HCT116 (cell line): Measurements from ENCODE around the gene OARD1. TPM values are rescaled to one million over a fixed set of nuclear protein-coding genes. Genes with fewer than 3 reads are reported as not detected.

Experiments used
- ATAC-seq: fragments of 200-7000 bp; cut with Tn5 transposase; 2 replicates; pipeline ENCODE4 v1.9.1; 2020; ENCODE audit warnings: mild to moderate bottlenecking, moderate library complexity
- BruUV-seq: library from RNA; stranded (reverse); fragments of 400-500 nt; replicated peaks from 2 replicates; lab custom pipeline; 2021; lab: Mats Ljungman, UMichigan
- CTCF ChIA-PET: fragments of 300-600 bp; sonication (Branson Sonifier 250); formaldehyde crosslinking; loops from one replicate; lab custom pipeline; 2021; ENCODE audit warnings: antibody characterized with exemption; lab: Charles Lee
- POLR2A ChIA-PET: fragments of 300-600, 350-600 bp; sonication (Branson Sonifier 250); formaldehyde crosslinking; loops from one replicate; lab custom pipeline; 2021; ENCODE audit warnings: antibody characterized with exemption; lab: Charles Lee
- RAD21 ChIA-PET, 2 experiments: fragments of 300-600 bp; sonication (Branson Sonifier 250); formaldehyde crosslinking; loops; one replicate each; lab custom pipeline; 2023; ENCODE audit warnings: low total read pairs in 2 of 2; ENCODE audit not compliant: uncharacterized antibody in 2 of 2, unreplicated experiment in 2 of 2, low non-redundant PET in 1 of 2; lab: Charles Lee
- DNase-seq: peaks from one replicate; pipeline ENCODE4 v3.0.0-alpha.2; 2010; ENCODE audit warnings: low read depth, low spot score
- H2AFZ ChIP-seq: fragments of 200-600 bp; shearing (Covaris generic), sonication (generic); 2 replicates; pipeline ENCODE4 v1.6.1; 2017; ENCODE audit warnings: low read depth, mixed run types, mixed read lengths, antibody characterized with exemption, low read length; ENCODE audit not compliant: poor library complexity, severe bottlenecking
- H3K27ac ChIP-seq: 2 replicates; pipeline ENCODE4 v1.5.1; 2012; ENCODE audit warnings: low read depth, low read length
- H3K27me3 ChIP-seq: fragments of 200-600 bp; sonication (generic); 2 replicates; pipeline ENCODE4 v1.6.1; 2016; ENCODE audit warnings: mixed run types, low read length, mixed read lengths; ENCODE audit not compliant: insufficient read depth
- H3K36me3 ChIP-seq, 2 experiments: fragments of 200-500 bp in 1 of 2; fragments of 200-600 bp in 1 of 2; sonication (Bioruptor generic) in 1 of 2; sonication (generic) in 1 of 2; 2 replicates each; pipeline versions ENCODE4 v1.5.1 to v1.6.1; 2014 to 2016; ENCODE audit warnings: low read length in 2 of 2, inconsistent platforms in 1 of 2, mixed read lengths in 1 of 2, mixed run types in 1 of 2; ENCODE audit not compliant: insufficient read depth in 2 of 2, control insufficient read depth in 1 of 2
- H3K4me1 ChIP-seq, 2 experiments: fragments of 200-600 bp in 1 of 2; sonication (generic) in 1 of 2; 2 replicates each; pipeline versions ENCODE4 v1.5.1 to v1.6.1; 2012 to 2017; ENCODE audit warnings: low read length in 2 of 2, inconsistent platforms in 1 of 2, mild to moderate bottlenecking in 1 of 2, mixed read lengths in 1 of 2, mixed run types in 1 of 2, moderate library complexity in 1 of 2; ENCODE audit not compliant: insufficient read depth in 2 of 2, control insufficient read depth in 1 of 2
- H3K4me2 ChIP-seq: fragments of 200-600 bp; sonication (generic); 2 replicates; pipeline ENCODE4 v1.6.1; 2017; ENCODE audit warnings: mixed run types, low read length, mixed read lengths
- H3K4me3 ChIP-seq, 2 experiments: fragments of 200-600 bp in 1 of 2; sonication (generic) in 1 of 2; replicated peaks in 1 of 2; 2 replicates each; pipeline ENCODE4 v1.5.1; 2011 to 2016; ENCODE audit warnings: low read length in 2 of 2, control low read depth in 1 of 2, low read depth in 1 of 2, mild to moderate bottlenecking in 1 of 2, mixed read lengths in 1 of 2, mixed run types in 1 of 2
- H3K79me2 ChIP-seq: fragments of 200-600 bp; sonication (generic); 2 replicates; pipeline ENCODE4 v1.6.1; 2017; ENCODE audit warnings: mild to moderate bottlenecking, mixed run types, low read length, moderate library complexity, mixed read lengths; ENCODE audit not compliant: insufficient read depth
- H3K9ac ChIP-seq: fragments of 200-600 bp; sonication (generic); 2 replicates; pipeline ENCODE4 v1.6.1; 2016; ENCODE audit warnings: low read length, mixed read lengths
- H3K9me2 ChIP-seq: fragments of 200-600 bp; sonication (generic), shearing (Covaris generic); 2 replicates; pipeline ENCODE4 v1.6.1; 2017; ENCODE audit warnings: mixed run types, mild to moderate bottlenecking, moderate library complexity; ENCODE audit not compliant: insufficient read depth
- H3K9me3 ChIP-seq, 2 experiments: fragments of 200-500 bp in 1 of 2; fragments of 200-600 bp in 1 of 2; sonication (Bioruptor generic) in 1 of 2; sonication (generic) in 1 of 2; 2 replicates each; pipeline ENCODE4 v1.6.1; 2014 to 2017; ENCODE audit warnings: low read length in 2 of 2, mixed read lengths in 2 of 2, inconsistent platforms in 1 of 2, low read depth in 1 of 2, mild to moderate bottlenecking in 1 of 2, mixed run types in 1 of 2, moderate library complexity in 1 of 2; ENCODE audit not compliant: control insufficient read depth in 1 of 2, insufficient read depth in 1 of 2
- H4K20me1 ChIP-seq: fragments of 200-600 bp; sonication (generic), shearing (Covaris generic); 2 replicates; pipeline ENCODE4 v1.6.1; 2017; ENCODE audit warnings: mixed run types, mild to moderate bottlenecking, moderate library complexity; ENCODE audit not compliant: insufficient read depth
- ATF3 ChIP-seq: IDR thresholded peaks from 2 replicates; pipeline ENCODE4 v1.6.1; 2012
- CBX3 ChIP-seq: IDR thresholded peaks from 2 replicates; pipeline ENCODE4 v1.6.1; 2012; ENCODE audit warnings: low read depth
- CTCF ChIP-seq, 3 experiments: fragments of 200-600 bp in 1 of 3; sonication (generic) in 1 of 3; IDR thresholded peaks in 2 of 3; conservative IDR thresholded peaks in 1 of 3; 2 replicates each; pipeline ENCODE4 v1.5.1; 2012 to 2017; ENCODE audit warnings: low read depth in 2 of 3, low read length in 2 of 3, antibody characterized with exemption in 1 of 3, borderline replicate concordance in 1 of 3, control low read depth in 1 of 3, mild to moderate bottlenecking in 1 of 3, mixed read lengths in 1 of 3, mixed run types in 1 of 3, moderate library complexity in 1 of 3; ENCODE audit not compliant: insufficient read depth in 1 of 3
- EGR1 ChIP-seq: IDR thresholded peaks from 2 replicates; pipeline ENCODE4 v1.6.1; 2012; ENCODE audit warnings: low read depth
- ELF1 ChIP-seq: IDR thresholded peaks from 2 replicates; pipeline ENCODE4 v1.6.1; 2012; ENCODE audit warnings: low read depth, borderline replicate concordance
- FOSL1 ChIP-seq: IDR thresholded peaks from 2 replicates; pipeline ENCODE4 v1.6.1; 2012; ENCODE audit warnings: low read depth
- POLR2AphosphoS5 ChIP-seq: IDR thresholded peaks from 2 replicates; pipeline ENCODE4 v1.6.1; 2011; ENCODE audit warnings: mild to moderate bottlenecking, low read depth, low read length, moderate library complexity
- RAD21 ChIP-seq: IDR thresholded peaks from 2 replicates; pipeline ENCODE4 v1.6.1; 2012; ENCODE audit warnings: low read depth, mild to moderate bottlenecking
- SIN3A ChIP-seq: IDR thresholded peaks from 2 replicates; pipeline ENCODE4 v1.6.1; 2012; ENCODE audit warnings: low read depth
- SRF ChIP-seq: IDR thresholded peaks from 2 replicates; pipeline ENCODE4 v1.6.1; 2012; ENCODE audit warnings: low read depth
- YY1 ChIP-seq: IDR thresholded peaks from 2 replicates; pipeline ENCODE4 v1.6.1; 2011; ENCODE audit warnings: low read length, low read depth, moderate library complexity, mild to moderate bottlenecking; ENCODE audit not compliant: insufficient replicate concordance; ENCODE audit errors: extremely low read depth
- ZNF274 ChIP-seq: fragments of 200-500 bp; sonication (Bioruptor generic); IDR thresholded peaks from 2 replicates; pipeline ENCODE4 v1.6.1; 2014; ENCODE audit warnings: mild to moderate bottlenecking, low read depth, low read length, inconsistent platforms
- intact Hi-C: fragments of 100-400 bp; cut with micrococcal nuclease; formaldehyde crosslinking; loops from 2 replicates; pipeline ENCODE4 v1.10.0; 2022
- total RNA-seq: library from RNA; stranded (reverse); gene quantifications from one replicate; pipeline ENCODE4 v1.2.1, GENCODE V29; 2021; ENCODE audit not compliant: unreplicated experiment

The OARD1 gene
- total RNA-seq, 1 experiment from 2014 or later: 28.7 TPM

DNA sequence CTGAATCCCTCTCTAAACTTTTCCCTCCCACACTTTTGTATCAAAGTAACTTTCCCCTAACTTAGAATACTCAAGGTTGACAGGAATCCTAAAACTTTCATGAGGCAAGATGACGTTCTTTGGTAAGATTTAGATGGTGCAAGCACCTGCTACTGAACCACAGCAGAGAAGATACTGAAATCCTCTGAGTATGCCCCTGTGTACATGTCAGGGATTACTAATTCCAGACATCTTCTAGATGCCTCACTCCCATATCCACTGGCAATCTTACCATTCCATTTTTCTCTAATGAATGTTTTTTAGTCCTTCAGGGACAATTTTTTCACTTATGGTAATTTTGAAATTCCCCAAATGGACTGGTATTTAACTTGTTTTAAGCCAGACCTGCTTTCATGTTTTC is 10.1 kb downstream of the OARD1 start:
- H3K9ac ChIP-seq: no peak overlapping the region
- no peaks in the 10 kb centered on the region for H3K9me3 ChIP-seq
- H4K20me1 ChIP-seq: no peaks in the 10 kb centered on the region
- H3K27ac ChIP-seq: no peak overlapping the region
- ChIA-PET POLR2A (no interaction called here), CTCF (no interaction called here), RAD21 (no interaction called here)
- no TSS peak for BruUV-seq
- no peaks in the 10 kb centered on the region for H3K27me3 ChIP-seq
- H3K9me2 ChIP-seq: no peaks in the 10 kb centered on the region
- intact Hi-C loops: no loop called here
- H3K4me2 ChIP-seq: no peak overlapping the region
- H3K79me2 ChIP-seq: no peaks in the 10 kb centered on the region
- DNase-seq (no peak), ATAC-seq (no peak)
- no peak overlapping the region for H3K4me3 ChIP-seq
- no peak overlapping the region for H2AFZ ChIP-seq
- peaks cover 0 to 10% of the 10 kb centered on the region in 2 experiments; a peak in 2 of 4 replicates for H3K36me3 ChIP-seq
- peaks cover 0 to 17% of the 10 kb centered on the region in 2 experiments; a peak in 1 of 4 replicates for H3K4me1 ChIP-seq
- TF ChIP-seq ZNF274: no peak
- TF ChIP-seq FOSL1: no peak
- no peak for TF ChIP-seq ELF1
- no peak for TF ChIP-seq SRF
- no peak for TF ChIP-seq RAD21
- TF ChIP-seq POLR2AphosphoS5: no peak
- no peak for TF ChIP-seq CTCF (IDR thresholded peaks at IDR 0.05 in 2 of 3, conservative IDR thresholded peaks at IDR 0.05 in 1 of 3; ENCODE audit: borderline replicate concordance in 1 of 3, insufficient read depth in 1 of 3, low read depth in 2 of 3, low read length in 2 of 3)
- no peak for TF ChIP-seq EGR1
- TF ChIP-seq CBX3: no peak
- TF ChIP-seq YY1: no peak
- TF ChIP-seq ATF3: no peak
- TF ChIP-seq SIN3A: no peak
